ENCODE results near the gene MTCL1.

- no peak for TF ChIP-seq CTCF (conservative IDR thresholded peaks at IDR 0.05; ENCODE audit: low read depth, low read length)
- no peak for TF ChIP-seq EZH2 (IDR thresholded peaks at IDR 0.05; ENCODE audit: borderline replicate concordance, low read depth, low read length, poor library complexity, severe bottlenecking)
These were observed 107.3 kb downstream of the MTCL1 start for GRCh38 chr18:8812631-8813030.

Data from A673 (cell line).